HepG2 (cell line): Measurements from ENCODE around the gene RERE. TPM values are rescaled to one million over a fixed set of nuclear protein-coding genes. Genes with fewer than 3 reads are reported as not detected.

Source experiments
- ATAC-seq: fragments of 200-7000 bp; cut with Tn5 transposase; 3 replicates; pipeline ENCODE4 v1.9.1; 2020; ENCODE audit warnings: mild to moderate bottlenecking, moderate library complexity
- BruUV-seq: library from RNA; stranded (reverse); fragments of 400-500 nt; replicated peaks from 2 replicates; lab custom pipeline; 2021; lab: Mats Ljungman, UMichigan
- CTCF ChIA-PET: fragments of 300-600 bp; formaldehyde crosslinking; extraction: SDS; loops from one replicate; lab custom pipeline; 2021; ENCODE audit warnings: low total read pairs, inconsistent platforms, low intra/inter-chr PET ratio; lab: Yijun Ruan, JAX
- POLR2A ChIA-PET: fragments of 350-600 bp; sonication (Branson Sonifier 250); formaldehyde crosslinking; loops from one replicate; lab custom pipeline; 2020; ENCODE audit warnings: antibody characterized with exemption, inconsistent platforms; lab: Yijun Ruan, JAX
- DNase-seq: peaks from one replicate; pipeline ENCODE4 v3.0.0-alpha.2; 2015; ENCODE audit warnings: low spot score
- FAIRE-seq: peaks from 3 replicates; lab custom pipeline; 2011; peaks lifted over from hg19 to GRCh38; lab: Jason Lieb, UNC
- H2AFZ ChIP-seq: one replicate; pipeline ENCODE4 v1.6.1; 2011; ENCODE audit warnings: low read length, inconsistent platforms
- H3K27ac ChIP-seq: fragments of 300-600 bp; 3 replicates; pipeline ENCODE4 v1.8.0; 2011; ENCODE audit warnings: mixed run types, mild to moderate bottlenecking, mixed read lengths, low read length, inconsistent platforms; ENCODE audit not compliant: insufficient read depth; ENCODE audit errors: extremely low read length
- H3K27me3 ChIP-seq, 2 experiments: fragments of 200-600 bp in 1 of 2; 2 replicates in 1 of 2; 3 replicates in 1 of 2; pipeline versions ENCODE4 v1.6.0 to v1.8.0; 2011; ENCODE audit warnings: low read length in 2 of 2, mild to moderate bottlenecking in 2 of 2, moderate library complexity in 2 of 2, inconsistent platforms in 1 of 2; ENCODE audit not compliant: insufficient read depth in 2 of 2, control insufficient read depth in 1 of 2
- H3K36me3 ChIP-seq, 2 experiments: fragments of 200-600 bp in 1 of 2; replicated peaks in 1 of 2; 2 replicates in 1 of 2; 3 replicates in 1 of 2; pipeline versions ENCODE4 v1.5.1 to v1.8.0; 2011; ENCODE audit warnings: low read length in 2 of 2, inconsistent platforms in 1 of 2; ENCODE audit not compliant: insufficient read depth in 2 of 2, control insufficient read depth in 1 of 2
- H3K4me1 ChIP-seq: 2 replicates; pipeline ENCODE4 v1.5.1; 2012; ENCODE audit warnings: low read length, inconsistent platforms; ENCODE audit not compliant: insufficient read depth
- H3K4me2 ChIP-seq: 2 replicates; pipeline ENCODE4 v1.6.0; 2011; ENCODE audit warnings: low read depth, low read length, inconsistent platforms
- H3K4me3 ChIP-seq, 3 experiments: fragments of 200-600 bp in 1 of 3; sonication (generic), shearing (Covaris generic) in 1 of 3; replicated peaks in 1 of 3; 2 replicates each; pipeline ENCODE4 v1.5.1; 2011 to 2016; ENCODE audit warnings: low read length in 3 of 3, inconsistent platforms in 2 of 3, low read depth in 2 of 3, mild to moderate bottlenecking in 2 of 3, control low read depth in 1 of 3, mixed read lengths in 1 of 3; ENCODE audit not compliant: insufficient read depth in 1 of 3
- H3K79me2 ChIP-seq: one replicate; pipeline ENCODE4 v1.6.1; 2011; ENCODE audit warnings: low read length, inconsistent platforms; ENCODE audit not compliant: insufficient read depth
- H3K9ac ChIP-seq: 2 replicates; pipeline ENCODE4 v1.6.0; 2011; ENCODE audit warnings: mild to moderate bottlenecking, low read depth, low read length, inconsistent platforms; ENCODE audit not compliant: insufficient read depth
- H3K9me3 ChIP-seq: 2 replicates; pipeline ENCODE4 v1.5.1; 2012; ENCODE audit warnings: mild to moderate bottlenecking, low read length
- H4K20me1 ChIP-seq: 2 replicates; pipeline ENCODE4 v1.6.0; 2011; ENCODE audit warnings: inconsistent platforms, mild to moderate bottlenecking, low read length, moderate library complexity; ENCODE audit not compliant: insufficient read depth
- E2F5 ChIP-seq: sonication (generic); formaldehyde crosslinking; conservative IDR thresholded peaks from 2 replicates; pipeline ENCODE4 v1.4.0; 2020; ENCODE audit warnings: missing genetic modification reagents
- LCORL ChIP-seq, 2 experiments: fragments of 450-650 bp in 1 of 2; sonication (generic) in 1 of 2; formaldehyde crosslinking in 1 of 2; IDR thresholded peaks; 2 replicates each; pipeline versions ENCODE4 v1.5.0 to v1.6.1; 2017 to 2020; ENCODE audit warnings: antibody characterized with exemption in 1 of 2, missing genetic modification reagents in 1 of 2
- MBD4 ChIP-seq: IDR thresholded peaks from 2 replicates; pipeline ENCODE4 v1.6.1; 2012; ENCODE audit warnings: low read length, inconsistent platforms, borderline replicate concordance
- NFE2 ChIP-seq: sonication (generic); formaldehyde crosslinking; IDR thresholded peaks from 2 replicates; pipeline ENCODE4 v1.4.0; 2020; ENCODE audit warnings: missing genetic modification reagents
- TEAD2 ChIP-seq: sonication (generic); formaldehyde crosslinking; IDR thresholded peaks from 2 replicates; pipeline ENCODE4 v1.9.0; 2021; ENCODE audit warnings: missing genetic modification reagents
- ZNF234 ChIP-seq: sonication (generic); formaldehyde crosslinking; conservative IDR thresholded peaks from 2 replicates; pipeline ENCODE4 v1.5.1; 2020; ENCODE audit warnings: mild to moderate bottlenecking, missing genetic modification reagents
- ZNF446 ChIP-seq: sonication (generic); formaldehyde crosslinking; IDR thresholded peaks from 2 replicates; pipeline ENCODE4 v1.5.0; 2020; ENCODE audit warnings: mild to moderate bottlenecking, missing genetic modification reagents
- ZNF547 ChIP-seq: sonication (generic); formaldehyde crosslinking; IDR thresholded peaks from 2 replicates; pipeline ENCODE4 v1.5.1; 2020; ENCODE audit warnings: mild to moderate bottlenecking, missing genetic modification reagents
- ZNF556 ChIP-seq: sonication (generic); formaldehyde crosslinking; IDR thresholded peaks from 2 replicates; pipeline ENCODE4 v1.4.0; 2020; ENCODE audit warnings: mild to moderate bottlenecking, missing genetic modification reagents, borderline replicate concordance
- ZNF558 ChIP-seq: sonication (generic); formaldehyde crosslinking; IDR thresholded peaks from 2 replicates; pipeline ENCODE4 v1.9.0; 2022; ENCODE audit warnings: mild to moderate bottlenecking, missing genetic modification reagents, borderline replicate concordance
- ZNF614 ChIP-seq: IDR thresholded peaks from 2 replicates; pipeline ENCODE4 v1.6.1; 2018; ENCODE audit warnings: missing biosample characterization, missing genetic modification reagents, inconsistent platforms, borderline replicate concordance
- ZNF713 ChIP-seq: sonication (generic); formaldehyde crosslinking; IDR thresholded peaks from 2 replicates; pipeline ENCODE4 v1.4.0; 2020; ENCODE audit warnings: mild to moderate bottlenecking, missing genetic modification reagents
- WGBS: methylation state at CpG from one replicate; pipeline ENCODE4 v1.1.6; 2017; ENCODE audit warnings: low lambda C conversion rate; 5-methylcytosine and 5-hydroxymethylcytosine counted together
- in situ Hi-C: cut with HindIII; loops from 2 replicates; pipeline ENCODE4 v1.10.0; 2017; ENCODE audit warnings: low pct_unique_long_range_greater_than_20kb; ENCODE audit not compliant: extremely low pct_ligation_motif_present
- intact Hi-C: fragments of 100-400 bp; cut with micrococcal nuclease; formaldehyde crosslinking; loops from one replicate; pipeline ENCODE4 v1.10.0; 2022; ENCODE audit not compliant: unreplicated experiment
- polyA plus RNA-seq, 8 experiments: library from polyadenylated mRNA; depleted of rRNA in 3 of 8; stranded (reverse) in 7 of 8; unstranded in 1 of 8; fragments of >200 nt; fragmentation: Illumina TruSeq in 4 of 8; extraction: Trizol in 4 of 8; gene quantifications; 2 replicates each; pipeline versions ENCODE4 v1.2.1 to v1.2.3, GENCODE V29; 2011 to 2016; ENCODE audit warnings: low read depth in 4 of 8, missing spikeins in 1 of 8, mixed read lengths in 1 of 8; ENCODE audit not compliant: insufficient read depth in 1 of 8
- total RNA-seq, 5 experiments: library from RNA; depleted of rRNA; stranded (reverse); fragments of >200 nt; fragmentation: Illumina TruSeq; extraction: Trizol; gene quantifications; 2 replicates each; pipeline ENCODE4 v1.2.3, GENCODE V29; 2016; ENCODE audit warnings: low read depth in 1 of 5
- TF ChIP-seq, protein P1 (sequence below): sonication (generic); formaldehyde crosslinking; IDR thresholded peaks from 2 replicates; pipeline ENCODE4 v1.4.0; 2020; ENCODE audit warnings: missing genetic modification reagents
- TF ChIP-seq, protein P2 (sequence below): sonication (generic); formaldehyde crosslinking; IDR thresholded peaks from 2 replicates; pipeline ENCODE4 v1.4.0; 2020; ENCODE audit warnings: mild to moderate bottlenecking, missing genetic modification reagents
- TF ChIP-seq, protein P3 (sequence below): sonication (generic); formaldehyde crosslinking; IDR thresholded peaks from 2 replicates; pipeline ENCODE4 v1.5.1; 2020; ENCODE audit warnings: missing genetic modification reagents, mild to moderate bottlenecking, borderline replicate concordance

The RERE gene
- total and polyA plus RNA-seq, 2 of the 13 experiments (the other 11 are each of a cell fraction or from before 2014, with no cell fraction given), result 18.3 to 21.9 TPM

DNA sequence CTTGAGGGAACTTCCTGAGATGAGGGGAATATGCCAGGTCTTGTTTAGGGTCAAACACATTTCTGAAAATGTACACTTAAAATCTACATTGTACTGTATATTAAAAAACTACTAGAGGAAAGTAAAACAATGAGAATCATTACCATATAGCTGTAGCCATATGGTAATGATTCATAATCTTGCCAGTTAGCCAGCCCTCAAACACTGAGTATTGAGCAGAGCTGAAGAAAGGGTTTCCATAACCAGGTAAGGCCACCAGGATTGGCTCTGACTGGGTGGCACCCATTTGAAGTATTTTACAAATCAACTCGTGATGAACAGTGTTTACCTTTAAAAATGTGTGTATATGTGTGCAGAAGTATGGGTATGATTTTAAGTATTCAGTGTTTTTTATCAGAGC is 272.8 kb downstream of the RERE start:
- POLR2A ChIA-PET, result no interaction called here
- in situ Hi-C loops, result no loop called here
- Histone ChIP-seq H3K79me2 (peaks cover 35% of the 10 kb centered on the region), H2AFZ (no peak overlapping the region), H3K27me3 (no peaks in the 10 kb centered on the region), H3K4me2 (no peak overlapping the region), H3K4me3 (no peak overlapping the region), H3K9me3 (no peaks in the 10 kb centered on the region), H3K4me1 (peaks cover 15% of the 10 kb centered on the region), H3K27ac (no peak overlapping the region), H3K36me3 (peaks cover 16 to 41% of the 10 kb centered on the region in 2 experiments), H3K9ac (no peak overlapping the region), H4K20me1 (peaks cover 10% of the 10 kb centered on the region)
- 100% methylated on average over 1 of the region's 1 CpG for WGBS
- CTCF ChIA-PET, result no interaction called here
- no peak for FAIRE-seq
- intact Hi-C loops, result no loop called here
- ATAC-seq, result no peak
- BruUV-seq, result no TSS peak
- DNase-seq, result no peak
- TF ChIP-seq ZNF446, result no peak
- no peak for TF ChIP-seq ZNF556
- TF ChIP-seq ZNF614 (CRISPR knock-in tag), result no peak
- no peak for TF ChIP-seq NFE2 (CRISPR knock-in tag)
- TF ChIP-seq, protein P1, sequence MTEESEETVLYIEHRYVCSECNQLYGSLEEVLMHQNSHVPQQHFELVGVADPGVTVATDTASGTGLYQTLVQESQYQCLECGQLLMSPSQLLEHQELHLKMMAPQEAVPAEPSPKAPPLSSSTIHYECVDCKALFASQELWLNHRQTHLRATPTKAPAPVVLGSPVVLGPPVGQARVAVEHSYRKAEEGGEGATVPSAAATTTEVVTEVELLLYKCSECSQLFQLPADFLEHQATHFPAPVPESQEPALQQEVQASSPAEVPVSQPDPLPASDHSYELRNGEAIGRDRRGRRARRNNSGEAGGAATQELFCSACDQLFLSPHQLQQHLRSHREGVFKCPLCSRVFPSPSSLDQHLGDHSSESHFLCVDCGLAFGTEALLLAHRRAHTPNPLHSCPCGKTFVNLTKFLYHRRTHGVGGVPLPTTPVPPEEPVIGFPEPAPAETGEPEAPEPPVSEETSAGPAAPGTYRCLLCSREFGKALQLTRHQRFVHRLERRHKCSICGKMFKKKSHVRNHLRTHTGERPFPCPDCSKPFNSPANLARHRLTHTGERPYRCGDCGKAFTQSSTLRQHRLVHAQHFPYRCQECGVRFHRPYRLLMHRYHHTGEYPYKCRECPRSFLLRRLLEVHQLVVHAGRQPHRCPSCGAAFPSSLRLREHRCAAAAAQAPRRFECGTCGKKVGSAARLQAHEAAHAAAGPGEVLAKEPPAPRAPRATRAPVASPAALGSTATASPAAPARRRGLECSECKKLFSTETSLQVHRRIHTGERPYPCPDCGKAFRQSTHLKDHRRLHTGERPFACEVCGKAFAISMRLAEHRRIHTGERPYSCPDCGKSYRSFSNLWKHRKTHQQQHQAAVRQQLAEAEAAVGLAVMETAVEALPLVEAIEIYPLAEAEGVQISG (CRISPR knock-in tag), result no peak
- TF ChIP-seq ZNF547 (CRISPR knock-in tag), result no peak
- TF ChIP-seq MBD4, result no peak
- TF ChIP-seq E2F5 (CRISPR knock-in tag), result no peak
- no peak for TF ChIP-seq TEAD2
- no peak for TF ChIP-seq LCORL (IDR thresholded peaks at IDR 0.05)
- TF ChIP-seq LCORL (CRISPR knock-in tag; IDR thresholded peaks at IDR 0.05), result no peak
- TF ChIP-seq, protein P2, sequence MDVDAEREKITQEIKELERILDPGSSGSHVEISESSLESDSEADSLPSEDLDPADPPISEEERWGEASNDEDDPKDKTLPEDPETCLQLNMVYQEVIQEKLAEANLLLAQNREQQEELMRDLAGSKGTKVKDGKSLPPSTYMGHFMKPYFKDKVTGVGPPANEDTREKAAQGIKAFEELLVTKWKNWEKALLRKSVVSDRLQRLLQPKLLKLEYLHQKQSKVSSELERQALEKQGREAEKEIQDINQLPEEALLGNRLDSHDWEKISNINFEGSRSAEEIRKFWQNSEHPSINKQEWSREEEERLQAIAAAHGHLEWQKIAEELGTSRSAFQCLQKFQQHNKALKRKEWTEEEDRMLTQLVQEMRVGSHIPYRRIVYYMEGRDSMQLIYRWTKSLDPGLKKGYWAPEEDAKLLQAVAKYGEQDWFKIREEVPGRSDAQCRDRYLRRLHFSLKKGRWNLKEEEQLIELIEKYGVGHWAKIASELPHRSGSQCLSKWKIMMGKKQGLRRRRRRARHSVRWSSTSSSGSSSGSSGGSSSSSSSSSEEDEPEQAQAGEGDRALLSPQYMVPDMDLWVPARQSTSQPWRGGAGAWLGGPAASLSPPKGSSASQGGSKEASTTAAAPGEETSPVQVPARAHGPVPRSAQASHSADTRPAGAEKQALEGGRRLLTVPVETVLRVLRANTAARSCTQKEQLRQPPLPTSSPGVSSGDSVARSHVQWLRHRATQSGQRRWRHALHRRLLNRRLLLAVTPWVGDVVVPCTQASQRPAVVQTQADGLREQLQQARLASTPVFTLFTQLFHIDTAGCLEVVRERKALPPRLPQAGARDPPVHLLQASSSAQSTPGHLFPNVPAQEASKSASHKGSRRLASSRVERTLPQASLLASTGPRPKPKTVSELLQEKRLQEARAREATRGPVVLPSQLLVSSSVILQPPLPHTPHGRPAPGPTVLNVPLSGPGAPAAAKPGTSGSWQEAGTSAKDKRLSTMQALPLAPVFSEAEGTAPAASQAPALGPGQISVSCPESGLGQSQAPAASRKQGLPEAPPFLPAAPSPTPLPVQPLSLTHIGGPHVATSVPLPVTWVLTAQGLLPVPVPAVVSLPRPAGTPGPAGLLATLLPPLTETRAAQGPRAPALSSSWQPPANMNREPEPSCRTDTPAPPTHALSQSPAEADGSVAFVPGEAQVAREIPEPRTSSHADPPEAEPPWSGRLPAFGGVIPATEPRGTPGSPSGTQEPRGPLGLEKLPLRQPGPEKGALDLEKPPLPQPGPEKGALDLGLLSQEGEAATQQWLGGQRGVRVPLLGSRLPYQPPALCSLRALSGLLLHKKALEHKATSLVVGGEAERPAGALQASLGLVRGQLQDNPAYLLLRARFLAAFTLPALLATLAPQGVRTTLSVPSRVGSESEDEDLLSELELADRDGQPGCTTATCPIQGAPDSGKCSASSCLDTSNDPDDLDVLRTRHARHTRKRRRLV (CRISPR knock-in tag), result no peak
- no peak for TF ChIP-seq ZNF713 (CRISPR knock-in tag)
- TF ChIP-seq ZNF234 (CRISPR knock-in tag), result no peak
- TF ChIP-seq, protein P3, sequence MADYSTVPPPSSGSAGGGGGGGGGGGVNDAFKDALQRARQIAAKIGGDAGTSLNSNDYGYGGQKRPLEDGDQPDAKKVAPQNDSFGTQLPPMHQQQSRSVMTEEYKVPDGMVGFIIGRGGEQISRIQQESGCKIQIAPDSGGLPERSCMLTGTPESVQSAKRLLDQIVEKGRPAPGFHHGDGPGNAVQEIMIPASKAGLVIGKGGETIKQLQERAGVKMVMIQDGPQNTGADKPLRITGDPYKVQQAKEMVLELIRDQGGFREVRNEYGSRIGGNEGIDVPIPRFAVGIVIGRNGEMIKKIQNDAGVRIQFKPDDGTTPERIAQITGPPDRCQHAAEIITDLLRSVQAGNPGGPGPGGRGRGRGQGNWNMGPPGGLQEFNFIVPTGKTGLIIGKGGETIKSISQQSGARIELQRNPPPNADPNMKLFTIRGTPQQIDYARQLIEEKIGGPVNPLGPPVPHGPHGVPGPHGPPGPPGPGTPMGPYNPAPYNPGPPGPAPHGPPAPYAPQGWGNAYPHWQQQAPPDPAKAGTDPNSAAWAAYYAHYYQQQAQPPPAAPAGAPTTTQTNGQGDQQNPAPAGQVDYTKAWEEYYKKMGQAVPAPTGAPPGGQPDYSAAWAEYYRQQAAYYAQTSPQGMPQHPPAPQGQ (CRISPR knock-in tag), result no peak
- TF ChIP-seq ZNF558 (CRISPR knock-in tag), result no peak
